H1 (cell line): ENCODE results near the gene GRIA4. TPM values are rescaled to one million over a fixed set of nuclear protein-coding genes. Genes with fewer than 3 reads are reported as not detected.

Experiments used
- HDAC2 ChIP-seq, 2 experiments: fragments of 300-600 bp in 1 of 2; sonication (generic) in 1 of 2; IDR thresholded peaks; 2 replicates each; pipeline ENCODE4 v1.6.1; 2011 to 2012; ENCODE audit warnings: low read depth in 2 of 2, low read length in 2 of 2, mild to moderate bottlenecking in 2 of 2, moderate library complexity in 2 of 2, borderline replicate concordance in 1 of 2, inconsistent platforms in 1 of 2
- polyA plus RNA-seq, 7 experiments: library from polyadenylated mRNA; depleted of rRNA in 3 of 7; stranded (reverse) in 5 of 7; unstranded in 2 of 7; fragments of >200 nt in 5 of 7; fragments of 200-250 nt in 2 of 7; gene quantifications; 1 replicate in 5 of 7; 2 replicates in 1 of 7; 4 replicates in 1 of 7; pipeline versions ENCODE4 v1.2.1 to v1.2.3, GENCODE V29; 2011 to 2013; ENCODE audit warnings: missing spikeins in 2 of 7, mixed read lengths in 2 of 7
- total RNA-seq: library from RNA; stranded (reverse); fragmentation: NEBNext Ultra II Directional; extraction: Animal tissue kit (Norgen Biotek cat#: 25700); gene quantifications from 2 replicates; pipeline ENCODE4 v1.2.1, GENCODE V29; 2021

The GRIA4 gene
- total and polyA plus RNA-seq, 2 of the 8 experiments (the other 6 are each of a cell fraction or from before 2014, with no cell fraction given), result 12.5 to 21.8 TPM

GRCh38 chr11:105821372-105821771 is 211.5 kb downstream of the GRIA4 start (continued):
- no peak for TF ChIP-seq HDAC2 (IDR thresholded peaks at IDR 0.05; ENCODE audit: borderline replicate concordance in 1 of 2, low read depth in 2 of 2, low read length in 2 of 2)
- TF ChIP-seq, all 59 proteins: peak for 0
